IMR-90 (cell line): ENCODE data around the gene BOLL. TPM values are rescaled to one million over a fixed set of nuclear protein-coding genes. Genes with fewer than 3 reads are reported as not detected.

ENCODE experiments used
- ATAC-seq: fragments of 200-7000 bp; cut with Tn5 transposase; 2 replicates; pipeline ENCODE4 v1.9.1; 2020; ENCODE audit warnings: low read depth, mild to moderate bottlenecking, moderate library complexity
- BruUV-seq: library from RNA; stranded (reverse); fragments of 400-500 nt; replicated peaks from 2 replicates; lab custom pipeline; 2021; lab: Mats Ljungman, UMichigan
- CTCF ChIA-PET: fragments of 300-600 bp; formaldehyde crosslinking; extraction: SDS; loops from one replicate; lab custom pipeline; 2021; ENCODE audit warnings: antibody characterized with exemption; lab: Yijun Ruan, JAX
- POLR2A ChIA-PET: fragments of 300-600 bp; sonication (Branson Sonifier 250); formaldehyde crosslinking; loops from one replicate; lab custom pipeline; 2022; ENCODE audit warnings: antibody characterized with exemption; ENCODE audit not compliant: unreplicated experiment; lab: Charles Lee
- DNase-seq: peaks from one replicate; pipeline ENCODE4 v3.0.0; 2013
- H2AFZ ChIP-seq: replicated peaks from 2 replicates; pipeline ENCODE3; 2013; ENCODE audit warnings: low read length, mild to moderate bottlenecking; ENCODE audit not compliant: poor library complexity
- H2AK5ac ChIP-seq: 2 replicates; pipeline ENCODE4 v1.6.1; 2013; ENCODE audit warnings: low read depth, low read length, inconsistent platforms
- H2AK9ac ChIP-seq: replicated peaks from 2 replicates; pipeline ENCODE3; 2013; ENCODE audit warnings: mild to moderate bottlenecking, low read depth, low read length, moderate library complexity; ENCODE audit not compliant: poor library complexity
- H2BK120ac ChIP-seq: 2 replicates; pipeline ENCODE4 v1.6.1; 2013; ENCODE audit warnings: low read depth, low read length, inconsistent platforms
- H2BK15ac ChIP-seq: 3 replicates; pipeline ENCODE4 v1.6.1; 2013; ENCODE audit warnings: low read depth, low read length, inconsistent platforms
- H2BK20ac ChIP-seq: 2 replicates; pipeline ENCODE4 v1.6.1; 2013; ENCODE audit warnings: low read depth, mild to moderate bottlenecking, inconsistent platforms, low read length, moderate library complexity
- H2BK5ac ChIP-seq: 2 replicates; pipeline ENCODE4 v1.6.1; 2013; ENCODE audit warnings: mild to moderate bottlenecking, low read depth, low read length, inconsistent platforms; ENCODE audit not compliant: poor library complexity, severe bottlenecking
- H3K14ac ChIP-seq: replicated peaks from 2 replicates; pipeline ENCODE4 v1.6.1; 2013; ENCODE audit warnings: low read depth, low read length, inconsistent platforms
- H3K18ac ChIP-seq: 2 replicates; pipeline ENCODE4 v1.6.1; 2013; ENCODE audit warnings: low read depth, low read length, control low read depth
- H3K23ac ChIP-seq: 2 replicates; pipeline ENCODE4 v1.6.1; 2013; ENCODE audit warnings: low read depth, low read length, inconsistent platforms
- H3K27ac ChIP-seq: 2 replicates; pipeline ENCODE4 v1.5.1; 2013; ENCODE audit warnings: mild to moderate bottlenecking, control low read depth, low read length; ENCODE audit not compliant: insufficient read depth
- H3K27me3 ChIP-seq: 2 replicates; pipeline ENCODE4 v1.6.1; 2013; ENCODE audit warnings: low read length; ENCODE audit not compliant: control insufficient read depth, insufficient read depth
- H3K36me3 ChIP-seq: 2 replicates; pipeline ENCODE4 v1.6.1; 2013; ENCODE audit warnings: low read length, mixed read lengths; ENCODE audit not compliant: control insufficient read depth, insufficient read depth
- H3K4ac ChIP-seq: 2 replicates; pipeline ENCODE4 v1.6.1; 2013; ENCODE audit warnings: low read depth, low read length, inconsistent platforms
- H3K4me1 ChIP-seq: 2 replicates; pipeline ENCODE4 v1.6.1; 2013; ENCODE audit warnings: low read length, mixed read lengths; ENCODE audit not compliant: control insufficient read depth, insufficient read depth
- H3K4me2 ChIP-seq: 2 replicates; pipeline ENCODE4 v1.6.1; 2013; ENCODE audit warnings: low read depth, mild to moderate bottlenecking, control low read depth, low read length, moderate library complexity
- H3K4me3 ChIP-seq: 2 replicates; pipeline ENCODE4 v1.5.1; 2013; ENCODE audit warnings: low read depth, mild to moderate bottlenecking, control low read depth, low read length, moderate library complexity; ENCODE audit not compliant: insufficient read depth
- H3K56ac ChIP-seq: 2 replicates; pipeline ENCODE4 v1.6.1; 2013; ENCODE audit warnings: low read length, inconsistent platforms; ENCODE audit not compliant: insufficient read depth; ENCODE audit errors: extremely low read depth
- H3K79me1 ChIP-seq, 2 experiments: 2 replicates each; pipeline ENCODE4 v1.6.1; 2013; ENCODE audit warnings: low read length in 2 of 2, inconsistent platforms in 1 of 2, low read depth in 1 of 2
- H3K9ac ChIP-seq: 2 replicates; pipeline ENCODE4 v1.6.1; 2013; ENCODE audit warnings: low read depth, low read length, control low read depth
- H3K9me1 ChIP-seq: 2 replicates; pipeline ENCODE4 v1.6.1; 2013; ENCODE audit warnings: low read length, inconsistent platforms; ENCODE audit not compliant: insufficient read depth
- H3K9me3 ChIP-seq: 2 replicates; pipeline ENCODE4 v1.6.1; 2013; ENCODE audit warnings: low read length; ENCODE audit not compliant: control insufficient read depth, insufficient read depth
- H4K20me1 ChIP-seq: 2 replicates; pipeline ENCODE4 v1.6.1; 2013; ENCODE audit warnings: low read length, inconsistent platforms; ENCODE audit not compliant: insufficient read depth
- H4K5ac ChIP-seq: 2 replicates; pipeline ENCODE4 v1.6.1; 2013; ENCODE audit warnings: mild to moderate bottlenecking, low read depth, low read length, control low read depth
- H4K8ac ChIP-seq, 2 experiments: 2 replicates each; pipeline ENCODE4 v1.6.1; 2013; ENCODE audit warnings: low read depth in 2 of 2, low read length in 2 of 2, control low read depth in 1 of 2, inconsistent platforms in 1 of 2
- H4K91ac ChIP-seq: 2 replicates; pipeline ENCODE4 v1.6.1; 2013; ENCODE audit warnings: low read depth, low read length, inconsistent platforms; ENCODE audit not compliant: insufficient read depth
- BHLHE40 ChIP-seq: fragments of 150-350 bp; IDR thresholded peaks from 2 replicates; pipeline ENCODE4 v1.6.1; 2016; ENCODE audit warnings: mild to moderate bottlenecking, low read depth, low read length
- CEBPB ChIP-seq: IDR thresholded peaks from 2 replicates; pipeline ENCODE4 v1.6.1; 2012; ENCODE audit warnings: low read depth, low read length, improper control_type of control experiment
- CHD1 ChIP-seq: IDR thresholded peaks from 2 replicates; pipeline ENCODE4 v1.6.1; 2012; ENCODE audit warnings: low read depth, low read length, improper control_type of control experiment
- CTCF ChIP-seq: conservative IDR thresholded peaks from 2 replicates; pipeline ENCODE4 v1.5.1; 2012; ENCODE audit warnings: mild to moderate bottlenecking, low read depth, low read length, improper control_type of control experiment
- ELK1 ChIP-seq: fragments of 150-350 bp; IDR thresholded peaks from 2 replicates; pipeline ENCODE4 v1.6.1; 2016; ENCODE audit warnings: low read depth, mild to moderate bottlenecking, low read length, moderate library complexity, borderline replicate concordance
- FOS ChIP-seq: fragments of 150-350 bp; IDR thresholded peaks from 2 replicates; pipeline ENCODE4 v1.6.1; 2016; ENCODE audit warnings: low read depth, low read length
- MAFK ChIP-seq: IDR thresholded peaks from 2 replicates; pipeline ENCODE4 v1.6.1; 2012; ENCODE audit warnings: low read depth, low read length, improper control_type of control experiment
- MAZ ChIP-seq: IDR thresholded peaks from 2 replicates; pipeline ENCODE4 v1.6.1; 2012; ENCODE audit warnings: low read depth, mild to moderate bottlenecking, low read length, improper control_type of control experiment, moderate library complexity, borderline replicate concordance
- MXI1 ChIP-seq: IDR thresholded peaks from 2 replicates; pipeline ENCODE4 v1.6.1; 2012; ENCODE audit warnings: low read depth, mild to moderate bottlenecking, low read length, moderate library complexity, borderline replicate concordance
- NFE2L2 ChIP-seq: fragments of 150-350 bp; IDR thresholded peaks from 2 replicates; pipeline ENCODE4 v1.6.1; 2016; ENCODE audit warnings: low read depth, mild to moderate bottlenecking, low read length
- POLR2A ChIP-seq: IDR thresholded peaks from 2 replicates; pipeline ENCODE4 v1.6.1; 2012; ENCODE audit warnings: mild to moderate bottlenecking, low read depth, low read length
- RAD21 ChIP-seq: IDR thresholded peaks from 2 replicates; pipeline ENCODE4 v1.6.1; 2012; ENCODE audit warnings: low read length, improper control_type of control experiment
- RCOR1 ChIP-seq: IDR thresholded peaks from 2 replicates; pipeline ENCODE4 v1.6.1; 2012; ENCODE audit warnings: mild to moderate bottlenecking, low read length, improper control_type of control experiment; ENCODE audit not compliant: insufficient replicate concordance
- RFX5 ChIP-seq: IDR thresholded peaks from 2 replicates; pipeline ENCODE4 v1.8.0; 2012; ENCODE audit warnings: low read depth, mild to moderate bottlenecking, low read length, moderate library complexity
- SMC3 ChIP-seq: fragments of 150-350 bp; IDR thresholded peaks from 2 replicates; pipeline ENCODE4 v1.6.1; 2016; ENCODE audit warnings: low read depth, mild to moderate bottlenecking, antibody characterized with exemption, low read length, moderate library complexity
- USF2 ChIP-seq: fragments of 150-350 bp; IDR thresholded peaks from 2 replicates; pipeline ENCODE4 v1.6.1; 2017; ENCODE audit warnings: mild to moderate bottlenecking, antibody characterized with exemption, low read length, low read depth
- dilution Hi-C: fragments of 300-500 bp; cut with HindIII; formaldehyde crosslinking; loops from one replicate; pipeline ENCODE4 v1.14.3; 2018; ENCODE audit warnings: low sequenced_read_pairs; ENCODE audit not compliant: unreplicated experiment
- in situ Hi-C: fragments of 300-500 bp; cut with MboI; formaldehyde crosslinking; loops from 3 replicates; pipeline ENCODE4 v1.14.3; 2019; ENCODE audit warnings: low sequenced_read_pairs, inconsistent platforms, mixed read lengths
- intact Hi-C: fragments of 100-400 bp; cut with micrococcal nuclease; formaldehyde crosslinking; loops from 2 replicates; pipeline ENCODE4 v1.10.0; 2022
- polyA plus RNA-seq, 3 experiments: library from polyadenylated mRNA; depleted of rRNA; stranded (reverse); fragments of >200 nt; gene quantifications; 2 replicates each; pipeline ENCODE4 v1.2.3, GENCODE V29; 2012; ENCODE audit warnings: low replicate concordance in 1 of 3
- total RNA-seq: library from RNA; depleted of rRNA; stranded (reverse); fragments of >200 nt; gene quantifications from 2 replicates; pipeline ENCODE4 v1.2.3, GENCODE V29; 2012

Gene BOLL
- total and polyA plus RNA-seq, 2 of the 4 experiments (the other 2 are of a cell fraction): not detected

- Histone ChIP-seq H3K27ac (no peak overlapping the region), H2AFZ (no peak overlapping the region), H2AK9ac (no peak overlapping the region), H3K4ac (no peak overlapping the region), H2AK5ac (no peak overlapping the region), H3K27me3 (no peaks in the 10 kb centered on the region), H3K56ac (no peak overlapping the region), H2BK20ac (no peak overlapping the region), H4K5ac (no peak overlapping the region), H3K14ac (no peak overlapping the region), H3K9me1 (peaks cover 9% of the 10 kb centered on the region), H3K4me2 (no peak overlapping the region), H4K91ac (no peak overlapping the region; the same call in 1 of the 2 replicates), H3K4me3 (no peak overlapping the region), H3K9me3 (no peaks in the 10 kb centered on the region), H3K23ac (no peak overlapping the region), H3K36me3 (peaks cover 2% of the 10 kb centered on the region; the same call in 1 of the 2 replicates), H4K8ac (no peak overlapping the region), H3K18ac (no peak overlapping the region), H3K4me1 (peaks cover 6% of the 10 kb centered on the region), H2BK5ac (no peak overlapping the region), H2BK15ac (no peak overlapping the region), H4K20me1 (peaks cover 20% of the 10 kb centered on the region), H3K79me1 (peaks cover 26 to 51% of the 10 kb centered on the region in 2 experiments), H3K9ac (no peak overlapping the region), H2BK120ac (no peak overlapping the region)
- DNase-seq (no peak), ATAC-seq (no peak)
- TF ChIP-seq MAFK (no peak), RCOR1 (no peak), RFX5 (no peak), CHD1 (no peak), CEBPB (no peak), NFE2L2 (no peak), USF2 (no peak), MAZ (no peak), BHLHE40 (no peak), RAD21 (no peak), ELK1 (no peak), POLR2A (no peak), CTCF (no peak), FOS (no peak), MXI1 (no peak), SMC3 (no peak)
- intact Hi-C loops (no loop called here), in situ Hi-C loops (no loop called here), dilution Hi-C loops (no loop called here)
- BruUV-seq: no TSS peak
- ChIA-PET POLR2A (no interaction called here), CTCF (no interaction called here)
Measured at GRCh38 chr2:197710424-197711042, 74.6 kb downstream of the BOLL start.
